Loucy (cell line): Measurements from ENCODE around the gene ERC1.

Experiments
- H2AFZ ChIP-seq: fragments of 200-600 bp; sonication (generic); 2 replicates; pipeline ENCODE4 v1.6.0; 2016; ENCODE audit warnings: antibody characterized with exemption, mild to moderate bottlenecking, low read length, moderate library complexity
- H3F3A ChIP-seq: fragments of 200-600 bp; 2 replicates; pipeline ENCODE4 v1.6.0; 2016; ENCODE audit warnings: antibody characterized with exemption, low read depth, mild to moderate bottlenecking
- H3K27me3 ChIP-seq: fragments of 200-600 bp; sonication (generic); 2 replicates; pipeline ENCODE4 v1.6.1; 2014; ENCODE audit warnings: low read length, mild to moderate bottlenecking; ENCODE audit not compliant: insufficient read depth, poor library complexity, severe bottlenecking
- H3K36me3 ChIP-seq: fragments of 200-600 bp; sonication (generic); 2 replicates; pipeline ENCODE4 v1.6.1; 2016; ENCODE audit warnings: low read length; ENCODE audit not compliant: insufficient read depth
- H3K4me1 ChIP-seq: fragments of 200-600 bp; sonication (generic); 2 replicates; pipeline ENCODE4 v1.5.1; 2014; ENCODE audit warnings: low read length, mild to moderate bottlenecking; ENCODE audit not compliant: insufficient read depth, poor library complexity, severe bottlenecking
- H3K4me2 ChIP-seq: fragments of 200-600 bp; sonication (generic); 2 replicates; pipeline ENCODE4 v1.6.0; 2014; ENCODE audit warnings: antibody characterized with exemption, low read length, low read depth, mild to moderate bottlenecking; ENCODE audit not compliant: poor library complexity, severe bottlenecking
- H3K4me3 ChIP-seq: fragments of 200-600 bp; sonication (generic); 2 replicates; pipeline ENCODE4 v1.5.1; 2014; ENCODE audit warnings: low read length, mild to moderate bottlenecking, mixed read lengths; ENCODE audit not compliant: poor library complexity, severe bottlenecking
- H3K79me2 ChIP-seq: fragments of 200-600 bp; sonication (generic); 2 replicates; pipeline ENCODE4 v1.6.1; 2014; ENCODE audit warnings: low read length; ENCODE audit not compliant: insufficient read depth
- H3K9ac ChIP-seq: fragments of 200-600 bp; sonication (generic); 2 replicates; pipeline ENCODE4 v1.6.0; 2014; ENCODE audit warnings: mild to moderate bottlenecking, low read depth, low read length, moderate library complexity; ENCODE audit not compliant: poor library complexity, severe bottlenecking
- H3K9me2 ChIP-seq: fragments of 200-600 bp; sonication (generic); replicated peaks from 2 replicates; pipeline ENCODE4 v1.6.1; 2016; ENCODE audit warnings: low read depth, low read length, mixed read lengths
- H3K9me3 ChIP-seq: fragments of 200-600 bp; sonication (generic); 2 replicates; pipeline ENCODE4 v1.6.1; 2014; ENCODE audit warnings: mild to moderate bottlenecking, antibody characterized with exemption, low read length, low read depth; ENCODE audit not compliant: insufficient read depth
- H4K20me1 ChIP-seq: fragments of 200-600 bp; sonication (generic); 2 replicates; pipeline ENCODE4 v1.6.0; 2014; ENCODE audit warnings: antibody characterized with exemption, low read length, mild to moderate bottlenecking; ENCODE audit not compliant: insufficient read depth, poor library complexity, severe bottlenecking
- CTCF ChIP-seq: fragments of 200-600 bp; sonication (generic); conservative IDR thresholded peaks from 2 replicates; pipeline ENCODE4 v1.5.1; 2014; ENCODE audit warnings: mild to moderate bottlenecking, antibody characterized with exemption, low read length
- EZH2phosphoT487 ChIP-seq: fragments of 200-600 bp; IDR thresholded peaks from 2 replicates; pipeline ENCODE4 v1.6.1; 2018; ENCODE audit warnings: antibody characterized with exemption, mild to moderate bottlenecking, moderate library complexity, borderline replicate concordance

The ERC1 gene

GRCh38 chr12:1287446-1287975 lies 296.5 kb downstream of the ERC1 start:
- TF ChIP-seq CTCF (no peak), EZH2phosphoT487 (no peak)
- no peaks in the 10 kb centered on the region for H3K9me2 ChIP-seq
- peaks cover 4% of the 10 kb centered on the region for H3K4me1 ChIP-seq
- H3K27me3 ChIP-seq = no peaks in the 10 kb centered on the region
- no peaks in the 10 kb centered on the region for H3F3A ChIP-seq
- H4K20me1 ChIP-seq = no peaks in the 10 kb centered on the region
- H3K79me2 ChIP-seq = no peaks in the 10 kb centered on the region
- no peak overlapping the region for H3K4me3 ChIP-seq
- no peak overlapping the region for H2AFZ ChIP-seq
- peaks cover 6% of the 10 kb centered on the region; the same call in 1 of the 2 replicates for H3K36me3 ChIP-seq
- no peak overlapping the region for H3K9ac ChIP-seq
- no peaks in the 10 kb centered on the region for H3K9me3 ChIP-seq
- H3K4me2 ChIP-seq = no peak overlapping the region

GRCh38 chr12:1288333-1288732 lies 297.3 kb downstream of the ERC1 start:
- Histone ChIP-seq H3K79me2 (no peaks in the 10 kb centered on the region), H4K20me1 (no peaks in the 10 kb centered on the region), H3K9ac (no peak overlapping the region), H3F3A (no peaks in the 10 kb centered on the region), H3K9me3 (no peaks in the 10 kb centered on the region), H3K9me2 (no peaks in the 10 kb centered on the region), H3K4me1 (peaks cover 4% of the 10 kb centered on the region), H3K4me3 (no peak overlapping the region), H3K27me3 (no peaks in the 10 kb centered on the region), H3K4me2 (no peak overlapping the region), H2AFZ (no peak overlapping the region), H3K36me3 (peaks cover 6% of the 10 kb centered on the region; the same call in 1 of the 2 replicates)
- TF ChIP-seq EZH2phosphoT487 (no peak), CTCF (no peak)

GRCh38 chr12:1289371-1290155 lies 298.5 kb downstream of the ERC1 start:
- Histone ChIP-seq H3K27me3 (no peaks in the 10 kb centered on the region), H3K9ac (no peak overlapping the region)

More at GRCh38 chr12:1289371-1290155, 298.5 kb downstream of the ERC1 start:
- Histone ChIP-seq H4K20me1 (no peaks in the 10 kb centered on the region), H3K79me2 (no peaks in the 10 kb centered on the region), H2AFZ (no peak overlapping the region), H3F3A (no peaks in the 10 kb centered on the region), H3K9me3 (no peaks in the 10 kb centered on the region), H3K4me3 (no peak overlapping the region), H3K9me2 (no peaks in the 10 kb centered on the region), H3K36me3 (peaks cover 6% of the 10 kb centered on the region; the same call in 1 of the 2 replicates), H3K4me2 (no peak overlapping the region), H3K4me1 (peaks cover 4% of the 10 kb centered on the region)
- TF ChIP-seq CTCF = no peak
